ENCODE measurements around the gene TTC39C.
"Not testable (repeated sequence)": the region's sequence is repeated elsewhere in the genome, so short reads cannot be mapped to it uniquely, and the experiment has no call there.

TTC39C gene

DNA sequence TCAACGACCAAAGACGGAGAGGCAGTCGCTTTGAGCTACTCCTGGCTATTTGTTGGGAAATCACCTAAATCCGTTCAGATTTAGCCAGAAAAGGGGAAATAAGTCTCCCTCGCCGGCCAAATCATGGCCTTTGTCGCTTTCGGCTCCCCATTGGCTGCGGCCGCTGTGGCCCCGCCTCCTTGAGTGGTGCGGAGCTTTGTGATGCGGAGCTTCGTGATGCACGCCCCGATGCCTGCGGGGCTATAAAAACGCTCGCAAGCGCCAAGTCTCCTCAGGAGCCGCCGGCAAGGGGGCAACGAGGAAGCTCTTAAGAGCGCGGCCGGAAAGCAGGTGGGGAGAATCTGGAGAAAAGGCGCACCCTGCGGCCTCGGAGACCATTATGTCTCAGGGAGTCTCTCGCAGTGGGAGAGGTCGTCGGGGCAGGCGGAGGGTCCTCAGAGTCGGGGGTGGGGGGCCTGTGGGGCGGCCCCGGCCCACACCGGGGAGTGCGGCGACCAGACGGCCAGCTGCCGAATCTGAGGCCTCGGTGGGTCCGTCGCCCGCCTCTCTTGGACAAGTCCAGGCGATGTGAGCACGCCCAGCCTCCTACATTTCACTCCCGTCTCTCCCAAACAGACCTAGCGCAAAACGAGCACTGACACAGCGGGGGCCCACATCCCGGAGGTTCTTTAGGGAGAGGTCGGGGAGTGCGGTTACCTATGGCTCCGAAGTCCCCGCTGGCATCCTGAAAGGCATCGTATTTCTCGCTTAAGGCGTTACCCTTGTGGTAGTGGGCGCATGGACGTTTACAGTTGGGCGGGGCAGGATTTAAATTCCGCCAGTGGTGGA, 124.4 kb downstream of the TTC39C start, which contains the start of gene CABYR:
TSS of gene CABYR (plus strand) at position 274 of the 828 bp plus-strand sequence. CDS start 4,053 bp downstream, outside the sequence.
- no peaks in the 10 kb centered on the region for H3K27me3 ChIP-seq (ENCODE audit: insufficient read depth, low read depth, severe bottlenecking)
- peak within 1 kb of the TSS; percentile 49 for H3K4me3 ChIP-seq (ENCODE audit: low read depth, low read length)
- TF ChIP-seq, protein P1, sequence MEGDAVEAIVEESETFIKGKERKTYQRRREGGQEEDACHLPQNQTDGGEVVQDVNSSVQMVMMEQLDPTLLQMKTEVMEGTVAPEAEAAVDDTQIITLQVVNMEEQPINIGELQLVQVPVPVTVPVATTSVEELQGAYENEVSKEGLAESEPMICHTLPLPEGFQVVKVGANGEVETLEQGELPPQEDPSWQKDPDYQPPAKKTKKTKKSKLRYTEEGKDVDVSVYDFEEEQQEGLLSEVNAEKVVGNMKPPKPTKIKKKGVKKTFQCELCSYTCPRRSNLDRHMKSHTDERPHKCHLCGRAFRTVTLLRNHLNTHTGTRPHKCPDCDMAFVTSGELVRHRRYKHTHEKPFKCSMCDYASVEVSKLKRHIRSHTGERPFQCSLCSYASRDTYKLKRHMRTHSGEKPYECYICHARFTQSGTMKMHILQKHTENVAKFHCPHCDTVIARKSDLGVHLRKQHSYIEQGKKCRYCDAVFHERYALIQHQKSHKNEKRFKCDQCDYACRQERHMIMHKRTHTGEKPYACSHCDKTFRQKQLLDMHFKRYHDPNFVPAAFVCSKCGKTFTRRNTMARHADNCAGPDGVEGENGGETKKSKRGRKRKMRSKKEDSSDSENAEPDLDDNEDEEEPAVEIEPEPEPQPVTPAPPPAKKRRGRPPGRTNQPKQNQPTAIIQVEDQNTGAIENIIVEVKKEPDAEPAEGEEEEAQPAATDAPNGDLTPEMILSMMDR (IDR thresholded peaks at IDR 0.05; ENCODE audit: low read depth, low read length) = no peak
- no peak within 1 kb of the TSS for H3K27ac ChIP-seq
- DNase-seq = peak; percentile 31
- H3K36me3 ChIP-seq = no peaks in the 10 kb centered on the region
- no peaks in the 10 kb centered on the region for H3K9me3 ChIP-seq (ENCODE audit: severe bottlenecking)

- H3K4me3 ChIP-seq (ENCODE audit: low read depth, low read length) = no peak overlapping the region
- H3K36me3 ChIP-seq = no peaks in the 10 kb centered on the region
- no peaks in the 10 kb centered on the region for H3K9me3 ChIP-seq (ENCODE audit: severe bottlenecking)
- no peaks in the 10 kb centered on the region for H3K27me3 ChIP-seq (ENCODE audit: insufficient read depth, low read depth, severe bottlenecking)
- no peak for DNase-seq
- TF ChIP-seq, protein P1 (IDR thresholded peaks at IDR 0.05; ENCODE audit: low read depth, low read length) = no peak
- H3K27ac ChIP-seq = no peak overlapping the region
Observed at GRCh38 chr18:24140697-24141096, 126.1 kb downstream of the TTC39C start.

DNA sequence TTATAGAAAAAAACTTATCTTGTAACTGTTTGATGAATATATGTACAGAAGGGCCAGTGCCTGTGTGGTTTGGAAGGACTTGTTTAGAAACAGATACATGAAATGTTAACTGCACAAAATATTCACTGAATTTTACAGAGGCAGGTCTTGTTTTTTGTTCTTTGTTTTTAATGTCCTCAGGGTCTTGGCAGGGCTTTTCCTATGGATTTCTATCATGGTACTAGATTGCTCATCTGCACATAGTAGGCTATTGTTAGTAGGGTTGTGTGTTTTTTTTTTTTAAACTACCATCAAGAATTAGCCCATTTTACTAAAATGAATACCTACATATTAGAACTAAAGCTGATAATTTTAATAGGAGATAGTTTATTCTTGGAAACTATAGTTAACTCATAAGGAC, 127.8 kb downstream of the TTC39C start:
- no peaks in the 10 kb centered on the region for H3K36me3 ChIP-seq
- DNase-seq = no peak
- TF ChIP-seq, protein P1 (IDR thresholded peaks at IDR 0.05; ENCODE audit: low read depth, low read length) = no peak
- no peaks in the 10 kb centered on the region for H3K9me3 ChIP-seq (ENCODE audit: severe bottlenecking)
- no peak overlapping the region for H3K4me3 ChIP-seq (ENCODE audit: low read depth, low read length)
- no peaks in the 10 kb centered on the region for H3K27me3 ChIP-seq (ENCODE audit: insufficient read depth, low read depth, severe bottlenecking)
- H3K27ac ChIP-seq = no peak overlapping the region

DNA sequence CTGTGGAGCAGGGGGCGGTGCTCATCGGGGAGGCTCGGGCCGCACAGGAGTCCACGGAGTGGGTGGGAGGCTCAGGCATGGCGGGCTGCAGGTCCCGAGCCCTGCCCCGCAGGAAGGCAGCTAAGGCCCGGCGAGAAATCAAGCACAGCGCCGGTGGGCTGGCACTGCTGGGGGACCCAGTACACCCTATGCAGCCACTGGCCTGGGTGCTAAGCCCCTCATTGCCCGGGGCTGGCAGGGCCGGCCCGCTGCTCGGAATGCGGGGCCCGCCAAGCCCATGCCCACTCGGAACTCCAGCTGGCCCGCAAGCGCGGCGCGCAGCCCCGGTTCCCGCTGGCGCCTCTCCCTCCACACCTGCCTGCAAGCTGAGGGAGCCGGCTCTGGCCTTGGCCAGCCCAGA, 135.0 kb downstream of the TTC39C start:
- H3K4me3 ChIP-seq (ENCODE audit: low read depth, low read length); H3K36me3 ChIP-seq; H3K27me3 ChIP-seq (ENCODE audit: insufficient read depth, low read depth, severe bottlenecking); DNase-seq; H3K27ac ChIP-seq; H3K9me3 ChIP-seq (ENCODE audit: severe bottlenecking): not testable (repeated sequence)

- TF ChIP-seq, protein P1 (IDR thresholded peaks at IDR 0.05; ENCODE audit: low read depth, low read length) = no peak
- Histone ChIP-seq H3K9me3 (ENCODE audit: severe bottlenecking) (no peaks in the 10 kb centered on the region), H3K27me3 (ENCODE audit: insufficient read depth, low read depth, severe bottlenecking) (no peaks in the 10 kb centered on the region), H3K27ac (no peak overlapping the region), H3K36me3 (no peaks in the 10 kb centered on the region), H3K4me3 (ENCODE audit: low read depth, low read length) (no peak overlapping the region)
- DNase-seq = no peak
Observed at GRCh38 chr18:24153397-24153796, 138.8 kb downstream of the TTC39C start.

- no peak for DNase-seq
- Histone ChIP-seq H3K9me3 (ENCODE audit: severe bottlenecking) (no peaks in the 10 kb centered on the region), H3K27ac (no peak overlapping the region), H3K36me3 (no peaks in the 10 kb centered on the region), H3K4me3 (ENCODE audit: low read depth, low read length) (no peak overlapping the region), H3K27me3 (ENCODE audit: insufficient read depth, low read depth, severe bottlenecking) (no peaks in the 10 kb centered on the region)
- TF ChIP-seq, protein P1 (IDR thresholded peaks at IDR 0.05; ENCODE audit: low read depth, low read length) = no peak
Observed at GRCh38 chr18:24157855-24158254, 143.3 kb downstream of the TTC39C start.
